Bronchial epithelial cell (primary cell): ENCODE measurements around the gene ATP6V1F. TPM values are rescaled to one million over a fixed set of nuclear protein-coding genes. Genes with fewer than 3 reads are reported as not detected.

Experiments
- DNase-seq: peaks from one replicate; pipeline ENCODE4 v3.0.0-alpha.2; 2010; ENCODE audit warnings: low read depth
- FAIRE-seq: peaks from 2 replicates; lab custom pipeline; 2011; peaks lifted over from hg19 to GRCh38; lab: Jason Lieb, UNC
- H3K27me3 ChIP-seq: 2 replicates; pipeline ENCODE4 v1.5.1; 2011; ENCODE audit warnings: low read length; ENCODE audit not compliant: control insufficient read depth, insufficient read depth
- H3K36me3 ChIP-seq: 2 replicates; pipeline ENCODE4 v1.5.1; 2011; ENCODE audit warnings: low read length; ENCODE audit not compliant: control insufficient read depth, insufficient read depth
- H3K4me3 ChIP-seq: 2 replicates; pipeline ENCODE4 v1.5.1; 2011; ENCODE audit warnings: mild to moderate bottlenecking, low read depth, low read length, control low read depth
- total RNA-seq: library from RNA; depleted of rRNA; stranded (reverse); fragments of >200 nt; gene quantifications from 2 replicates; pipeline ENCODE4 v1.2.1, GENCODE V29; 2014
- TF ChIP-seq, protein P1 (sequence below): IDR thresholded peaks from 2 replicates; pipeline ENCODE4 v1.5.1; 2011; ENCODE audit warnings: mild to moderate bottlenecking, moderate library complexity, low read length, control low read depth, inconsistent platforms; ENCODE audit not compliant: insufficient read depth, severe bottlenecking

ATP6V1F gene
- total RNA-seq, 1 donor from 2014 or later, result 108 TPM

GRCh38 chr7:128867842-128868623 is 5.4 kb downstream of the ATP6V1F start:
- FAIRE-seq, result no peak
- Histone ChIP-seq H3K36me3 (peaks cover 10% of the 10 kb centered on the region), H3K4me3 (no peak overlapping the region), H3K27me3 (no peaks in the 10 kb centered on the region)
- DNase-seq, result peak; percentile 92
- TF ChIP-seq, protein P1, sequence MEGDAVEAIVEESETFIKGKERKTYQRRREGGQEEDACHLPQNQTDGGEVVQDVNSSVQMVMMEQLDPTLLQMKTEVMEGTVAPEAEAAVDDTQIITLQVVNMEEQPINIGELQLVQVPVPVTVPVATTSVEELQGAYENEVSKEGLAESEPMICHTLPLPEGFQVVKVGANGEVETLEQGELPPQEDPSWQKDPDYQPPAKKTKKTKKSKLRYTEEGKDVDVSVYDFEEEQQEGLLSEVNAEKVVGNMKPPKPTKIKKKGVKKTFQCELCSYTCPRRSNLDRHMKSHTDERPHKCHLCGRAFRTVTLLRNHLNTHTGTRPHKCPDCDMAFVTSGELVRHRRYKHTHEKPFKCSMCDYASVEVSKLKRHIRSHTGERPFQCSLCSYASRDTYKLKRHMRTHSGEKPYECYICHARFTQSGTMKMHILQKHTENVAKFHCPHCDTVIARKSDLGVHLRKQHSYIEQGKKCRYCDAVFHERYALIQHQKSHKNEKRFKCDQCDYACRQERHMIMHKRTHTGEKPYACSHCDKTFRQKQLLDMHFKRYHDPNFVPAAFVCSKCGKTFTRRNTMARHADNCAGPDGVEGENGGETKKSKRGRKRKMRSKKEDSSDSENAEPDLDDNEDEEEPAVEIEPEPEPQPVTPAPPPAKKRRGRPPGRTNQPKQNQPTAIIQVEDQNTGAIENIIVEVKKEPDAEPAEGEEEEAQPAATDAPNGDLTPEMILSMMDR, result no peak

DNA sequence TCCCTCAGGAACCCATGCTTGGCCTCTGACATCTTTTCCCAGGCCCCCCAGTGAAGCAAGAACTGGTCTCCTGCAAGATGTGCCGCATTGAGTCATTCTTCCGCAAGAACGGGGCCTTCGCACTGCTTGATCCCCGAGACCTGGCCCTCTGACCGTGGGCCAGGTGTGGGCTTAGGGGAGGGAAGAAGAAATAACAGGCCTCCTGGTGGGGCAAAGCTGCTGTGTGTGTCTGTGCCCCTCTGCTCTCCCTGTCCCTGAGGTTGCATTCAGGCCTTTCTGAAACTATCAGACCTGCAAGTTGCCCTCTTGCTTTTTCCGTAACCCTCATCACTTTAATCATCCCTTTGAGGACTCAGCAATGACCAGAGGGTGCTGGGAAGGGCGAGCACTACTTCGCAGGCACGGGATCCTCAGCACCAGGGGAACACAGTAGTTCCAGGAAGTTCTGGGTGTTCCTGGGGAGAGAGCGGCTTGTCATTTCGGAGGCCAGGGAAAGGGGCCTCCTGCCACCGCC is 6.0 kb downstream of the ATP6V1F start:
- FAIRE-seq (no peak), DNase-seq (no peak)
- Histone ChIP-seq H3K27me3 (no peaks in the 10 kb centered on the region), H3K36me3 (peaks cover 10% of the 10 kb centered on the region), H3K4me3 (peak overlapping the region; percentile 44)
- TF ChIP-seq, protein P1, result no peak

- DNase-seq (no peak), FAIRE-seq (no peak)
- Histone ChIP-seq H3K36me3 (peaks cover 10% of the 10 kb centered on the region), H3K4me3 (peak overlapping the region; percentile 44), H3K27me3 (no peaks in the 10 kb centered on the region)
- TF ChIP-seq, protein P1, result peak; percentile 19
Observed at GRCh38 chr7:128869138-128869943, 6.7 kb downstream of the ATP6V1F start.

GRCh38 chr7:128869944-128870285 is 7.3 kb downstream of the ATP6V1F start:
- peak overlapping the region; percentile 44 for H3K4me3 ChIP-seq
- no peaks in the 10 kb centered on the region for H3K27me3 ChIP-seq
- TF ChIP-seq, protein P1, result no peak
- FAIRE-seq, result no peak
- no peak for DNase-seq
- H3K36me3 ChIP-seq, result peaks cover 9% of the 10 kb centered on the region

GRCh38 chr7:128871050-128871449 is 8.4 kb downstream of the ATP6V1F start:
- no peaks in the 10 kb centered on the region for H3K27me3 ChIP-seq
- H3K36me3 ChIP-seq, result peaks cover 1% of the 10 kb centered on the region
- H3K4me3 ChIP-seq, result no peak overlapping the region
- DNase-seq (no peak), FAIRE-seq (no peak)
- TF ChIP-seq, protein P1, result no peak
